HG03575 (cell line): ENCODE measurements around the gene SLC16A6.
"Not testable (repeated sequence)": the region's sequence is repeated elsewhere in the genome, so short reads cannot be mapped to it uniquely, and the experiment has no call there.

Experiments used
- ATAC-seq: cut with Tn5 transposase; IDR thresholded peaks from one replicate; pipeline ENCODE4 v1.9.1; 2021; ENCODE audit not compliant: unreplicated experiment, insufficient number of reproducible peaks, low FRiP score; ENCODE audit errors: extremely low read depth

Gene SLC16A6

GRCh38 chr17:68290955-68291835 is at the start of gene SLC16A6, which contains the start of gene ARSG:
Gene SLC16A6, minus strand, starts transcription at chr17:68291127. Its CDS starts 12,807 bp downstream, at chr17:68278320.
Gene ARSG, plus strand, starts transcription at chr17:68291495. Its CDS starts 15,999 bp downstream, at chr17:68307494.
- no peak for ATAC-seq

- ATAC-seq: no peak
Observed at GRCh38 chr17:68334393-68334792, 43.5 kb upstream of the SLC16A6 start.

GRCh38 chr17:68331932-68332331 is 41.0 kb upstream of the SLC16A6 start:
- ATAC-seq: not testable (repeated sequence)

- no peak for ATAC-seq
Observed at GRCh38 chr17:68329331-68329730, 38.4 kb upstream of the SLC16A6 start.

- no peak for ATAC-seq
Observed at GRCh38 chr17:68328676-68329075, 37.7 kb upstream of the SLC16A6 start.

- ATAC-seq: no peak
Observed at GRCh38 chr17:68327823-68328557, 37.1 kb upstream of the SLC16A6 start.

- no peak for ATAC-seq
Observed at GRCh38 chr17:68326681-68327080, 35.8 kb upstream of the SLC16A6 start.

GRCh38 chr17:68325961-68326360 is 35.0 kb upstream of the SLC16A6 start:
- ATAC-seq: no peak

- ATAC-seq: no peak
Observed at GRCh38 chr17:68324654-68325336, 33.9 kb upstream of the SLC16A6 start.

GRCh38 chr17:68324114-68324513 is 33.2 kb upstream of the SLC16A6 start:
- no peak for ATAC-seq

GRCh38 chr17:68322630-68323029 is 31.7 kb upstream of the SLC16A6 start:
- no peak for ATAC-seq

- ATAC-seq: no peak
Observed at GRCh38 chr17:68321556-68321954, 30.6 kb upstream of the SLC16A6 start.

- ATAC-seq: no peak
Observed at GRCh38 chr17:68320943-68321555, 30.1 kb upstream of the SLC16A6 start.

- no peak for ATAC-seq
Observed at GRCh38 chr17:68320311-68320865, 29.5 kb upstream of the SLC16A6 start.

GRCh38 chr17:68319410-68320162 is 28.7 kb upstream of the SLC16A6 start:
- no peak for ATAC-seq

- ATAC-seq: no peak
Observed at GRCh38 chr17:68318103-68318991, 27.4 kb upstream of the SLC16A6 start.

- no peak for ATAC-seq
Observed at GRCh38 chr17:68317458-68317857, 26.5 kb upstream of the SLC16A6 start.
